ENCODE results near the gene ANKRD31.

GRCh38 chr5:75286211-75286773 lies 49.6 kb upstream of the ANKRD31 start:
- TF ChIP-seq CTCF (IDR thresholded peaks at IDR 0.05): no peak
- no peak for TF ChIP-seq POLR2AphosphoS5 (IDR thresholded peaks at IDR 0.05; ENCODE audit: low read depth, low read length)

Measured in Panc1 (cell line).